DMS153 (cell line): ENCODE data around the gene CGB7.
"Not testable (repeated sequence)": the region's sequence is repeated elsewhere in the genome, so short reads cannot be mapped to it uniquely, and the experiment has no call there.

Experiments used
- DNase-seq: peaks from one replicate; lab custom pipeline; 2025; lab: John Stamatoyannopoulos, UW

CGB7 gene

DNA sequence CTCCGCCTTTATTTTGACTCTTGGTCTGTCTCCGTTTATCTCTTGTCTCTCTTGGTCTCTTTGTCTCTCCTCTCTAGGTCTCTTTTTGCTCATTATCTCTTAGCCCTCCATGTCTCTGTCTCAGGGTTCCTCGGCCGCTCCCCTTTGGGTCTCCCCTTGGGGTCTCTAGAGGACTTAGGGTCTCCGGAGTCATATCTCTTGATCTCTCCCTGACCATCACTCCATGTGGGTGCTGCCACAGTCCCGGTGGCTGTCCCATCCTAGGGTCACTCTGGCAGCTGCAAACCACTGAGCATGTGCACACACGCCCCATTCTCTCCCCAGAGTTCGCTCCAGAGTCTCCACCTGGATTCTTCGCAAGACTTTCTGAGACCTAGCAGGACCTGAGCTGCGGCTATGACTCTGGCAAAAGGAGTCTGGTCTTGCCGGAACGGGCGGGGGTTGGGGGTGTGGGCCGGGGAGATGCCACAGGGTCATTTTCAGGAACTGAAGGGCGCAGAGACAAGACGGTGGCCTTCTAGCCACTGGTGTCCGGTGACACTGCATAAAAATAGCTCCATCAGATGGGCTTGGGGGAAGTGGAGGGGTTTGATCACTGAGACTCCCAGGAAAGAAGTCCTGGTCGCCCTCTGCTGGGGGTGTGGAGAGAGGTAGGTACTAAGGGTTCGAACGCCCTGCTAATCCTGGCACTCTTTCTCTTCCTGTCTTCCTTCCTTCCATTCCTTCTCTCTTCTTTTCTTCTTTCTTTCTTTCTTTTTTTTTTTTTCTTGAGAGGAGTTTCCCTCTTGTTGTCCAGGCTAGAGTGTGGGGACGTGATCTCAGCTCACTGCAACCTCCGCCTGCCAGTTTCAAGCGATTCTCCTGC, 16.2 kb upstream of the CGB7 start:
- no peak for DNase-seq

GRCh38 chr19:49071860-49072547, 14.5 kb upstream of the CGB7 start:
- DNase-seq = no peak

- no peak for DNase-seq
Observed at GRCh38 chr19:49070416-49070815, 12.9 kb upstream of the CGB7 start.

DNA sequence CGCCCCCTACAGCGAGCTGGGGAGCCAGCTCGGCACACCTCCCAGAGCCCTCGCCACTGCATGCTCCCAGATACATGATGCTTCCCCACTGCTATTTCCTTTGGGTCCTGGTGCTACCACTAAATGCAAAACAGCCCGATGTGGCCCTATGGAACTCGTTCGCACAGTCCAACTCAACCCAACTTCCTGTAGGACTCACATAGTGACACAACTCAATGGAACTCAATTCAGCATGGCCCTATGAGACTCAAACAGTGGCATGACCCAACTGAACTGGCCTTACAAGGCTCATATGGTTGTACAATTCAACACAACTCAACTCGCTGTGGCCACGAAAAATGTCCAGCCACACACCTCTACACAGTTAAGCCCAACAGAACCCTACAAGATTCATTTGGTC, 11.5 kb upstream of the CGB7 start:
- DNase-seq = no peak

- DNase-seq = no peak
Observed at GRCh38 chr19:49067554-49067953, 10.0 kb upstream of the CGB7 start.

GRCh38 chr19:49065905-49066512, 8.5 kb upstream of the CGB7 start:
- no peak for DNase-seq

- no peak for DNase-seq
Observed at GRCh38 chr19:49064768-49065611, 7.4 kb upstream of the CGB7 start, which contains the start of gene NTF4. NTF4 (minus strand) TSS chr19:49064818; CDS start chr19:49061997, 2,821 bp downstream.

DNA sequence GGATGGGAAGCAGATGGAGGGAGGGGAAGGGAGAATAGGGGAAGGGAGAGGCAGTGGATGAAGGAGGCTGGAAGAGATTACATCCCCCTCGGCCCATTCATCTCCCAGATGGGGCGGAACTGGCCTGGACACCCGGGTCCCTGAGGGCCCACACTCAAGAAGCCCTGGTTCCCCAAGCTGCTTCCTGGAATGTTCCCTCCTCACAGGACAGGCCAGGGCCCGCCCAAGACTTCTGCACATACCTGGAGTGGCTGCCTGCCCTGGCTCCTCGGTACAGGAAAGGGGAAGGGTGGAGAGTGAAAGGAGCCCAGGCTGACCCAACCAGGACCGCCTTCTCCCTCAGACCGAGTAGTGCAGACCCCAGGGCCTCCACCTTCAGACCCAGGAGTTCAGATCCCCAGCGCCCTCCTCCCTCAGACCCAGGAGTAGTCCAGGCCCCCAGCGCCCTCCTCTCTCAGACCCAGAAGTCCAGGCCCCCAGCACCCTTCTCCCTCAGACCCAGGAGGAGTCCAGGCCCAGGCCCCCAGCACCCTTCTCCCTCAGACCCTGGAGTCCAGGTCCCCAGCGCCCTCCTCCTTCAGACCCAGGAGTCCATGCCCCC, 6.6 kb upstream of the CGB7 start:
- DNase-seq = no peak

GRCh38 chr19:49061445-49061844, 3.9 kb upstream of the CGB7 start:
- no peak for DNase-seq

DNA sequence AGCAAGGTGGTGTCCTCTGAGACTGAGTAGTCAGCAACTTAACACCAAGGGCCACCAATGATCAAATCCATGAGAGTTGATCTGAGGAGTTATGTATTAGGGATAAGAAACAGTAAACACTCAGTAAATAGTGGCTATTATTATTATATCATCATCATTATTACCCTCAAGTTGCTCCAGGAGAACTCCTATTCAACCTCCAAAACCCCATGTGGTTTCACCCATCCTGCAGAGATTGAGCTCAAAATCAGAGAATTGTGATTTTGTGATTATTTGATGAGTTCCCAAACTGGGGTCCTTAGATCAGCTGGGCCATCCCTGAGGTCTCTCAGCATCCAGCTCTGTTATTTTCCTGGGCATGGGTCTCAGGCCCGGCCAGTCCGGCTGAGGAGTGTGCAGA, 3.5 kb upstream of the CGB7 start:
- no peak for DNase-seq

DNA sequence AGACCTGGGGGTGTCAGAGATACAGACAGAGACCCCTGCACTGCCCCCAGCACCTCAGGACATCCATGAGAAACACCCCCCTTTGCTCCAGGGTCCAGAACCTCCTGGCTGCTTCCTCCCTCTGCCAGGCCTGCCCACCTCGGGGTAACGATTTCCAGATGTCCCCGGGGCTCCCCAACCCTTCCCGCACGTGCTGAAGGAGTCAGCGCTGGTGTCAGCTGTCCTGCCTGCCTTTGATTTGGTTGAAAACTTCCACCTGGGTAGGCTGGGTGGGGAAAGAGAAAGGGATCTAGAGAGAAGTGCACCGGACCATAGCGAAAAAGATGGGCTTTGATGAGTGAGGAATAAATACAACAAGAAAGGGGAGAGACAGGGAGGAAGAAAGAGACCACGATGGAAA, 1.5 kb upstream of the CGB7 start:
- DNase-seq = no peak

GRCh38 chr19:49058562-49058961, 1.0 kb upstream of the CGB7 start:
- no peak for DNase-seq

GRCh38 chr19:49056902-49057596, 500 bp downstream of the CGB7 start:
- not testable (repeated sequence) for DNase-seq

GRCh38 chr19:49056101-49056901, 1.2 kb downstream of the CGB7 start:
- DNase-seq = no peak

- not testable (repeated sequence) for DNase-seq
Observed at GRCh38 chr19:49050376-49051033, 7.0 kb downstream of the CGB7 start.

- DNase-seq = not testable (repeated sequence)
Observed at GRCh38 chr19:49049834-49050233, 7.7 kb downstream of the CGB7 start.

- DNase-seq = not testable (repeated sequence)
Observed at GRCh38 chr19:49049011-49049410, 8.5 kb downstream of the CGB7 start, which contains the start of gene CGB8. CGB8 (minus strand) TSS chr19:49049111; CDS start chr19:49048739, 372 bp downstream.

GRCh38 chr19:49043548-49043947, 14.0 kb downstream of the CGB7 start, which contains the start of gene CGB5:
CGB5 (plus strand) TSS chr19:49043848; CDS start chr19:49044210, 362 bp downstream.
- not testable (repeated sequence) for DNase-seq

DNA sequence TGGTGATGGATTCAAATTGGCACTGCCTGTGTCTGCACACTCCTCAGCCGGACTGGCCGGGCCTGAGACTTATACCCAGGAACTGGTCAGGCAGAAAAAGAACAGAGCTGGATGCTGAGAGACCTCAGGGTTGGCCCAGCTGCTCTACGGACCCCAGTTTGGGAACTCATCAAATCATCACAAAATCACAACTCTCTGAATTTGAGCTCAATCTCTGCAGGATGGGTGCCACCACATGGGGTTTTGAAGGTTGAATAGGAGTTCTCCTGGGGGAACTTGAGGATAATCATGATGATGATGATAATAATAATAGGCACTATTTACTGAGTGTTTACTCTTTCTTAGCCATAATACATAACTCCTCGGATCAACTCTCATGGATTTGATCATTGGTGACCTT, 14.9 kb downstream of the CGB7 start:
- not testable (repeated sequence) for DNase-seq
